ELF-1 (cell line): ENCODE data around the gene ENDOD1.
A peak's percentile ranks its signal among the peaks of the same experiment; 100 is the strongest.
"Not testable (repeated sequence)": the region's sequence is repeated elsewhere in the genome, so short reads cannot be mapped to it uniquely, and the experiment has no call there.

Experiments
- DNase-seq: peaks from one replicate; pipeline ENCODE4 v3.0.0-alpha.2; 2016; ENCODE audit warnings: low read depth, low spot score

The ENDOD1 gene

GRCh38 chr11:95102733-95103132 is 13.1 kb downstream of the ENDOD1 start:
- no peak for DNase-seq

- DNase-seq: no peak
Observed at GRCh38 chr11:95103701-95104100, 14.1 kb downstream of the ENDOD1 start.

- DNase-seq: no peak
Observed at GRCh38 chr11:95104121-95104830, 14.6 kb downstream of the ENDOD1 start.

GRCh38 chr11:95104856-95105255 is 15.2 kb downstream of the ENDOD1 start:
- no peak for DNase-seq

GRCh38 chr11:95108159-95108611 is 18.5 kb downstream of the ENDOD1 start:
- DNase-seq: peak; percentile 69

GRCh38 chr11:95108671-95109551 is 19.3 kb downstream of the ENDOD1 start:
- peak; percentile 38 for DNase-seq

- DNase-seq: not testable (repeated sequence)
Observed at GRCh38 chr11:95111471-95111870, 21.8 kb downstream of the ENDOD1 start.

- DNase-seq: no peak
Observed at GRCh38 chr11:95111923-95112540, 22.4 kb downstream of the ENDOD1 start.

- no peak for DNase-seq
Observed at GRCh38 chr11:95115597-95115996, 26.0 kb downstream of the ENDOD1 start.

- DNase-seq: no peak
Observed at GRCh38 chr11:95119361-95120060, 29.9 kb downstream of the ENDOD1 start.

GRCh38 chr11:95121698-95122097 is 32.1 kb downstream of the ENDOD1 start:
- no peak for DNase-seq

- DNase-seq: no peak
Observed at GRCh38 chr11:95123556-95123955, 33.9 kb downstream of the ENDOD1 start.

GRCh38 chr11:95128602-95129001 is 39.0 kb downstream of the ENDOD1 start:
- no peak for DNase-seq

GRCh38 chr11:95132956-95133355 is 43.3 kb downstream of the ENDOD1 start:
- no peak for DNase-seq

GRCh38 chr11:95134491-95134890 is 44.8 kb downstream of the ENDOD1 start:
- DNase-seq: no peak

- no peak for DNase-seq
Observed at GRCh38 chr11:95135155-95135554, 45.5 kb downstream of the ENDOD1 start.

- no peak for DNase-seq
Observed at GRCh38 chr11:95135880-95136279, 46.2 kb downstream of the ENDOD1 start.

GRCh38 chr11:95136747-95137146 is 47.1 kb downstream of the ENDOD1 start:
- DNase-seq: not testable (repeated sequence)

GRCh38 chr11:95137299-95137698 is 47.7 kb downstream of the ENDOD1 start:
- DNase-seq: no peak

GRCh38 chr11:95138448-95138847 is 48.8 kb downstream of the ENDOD1 start:
- no peak for DNase-seq

- DNase-seq: no peak
Observed at GRCh38 chr11:95140397-95141033, 50.9 kb downstream of the ENDOD1 start.
